Neural progenitor cell (in vitro differentiated cells): ENCODE data around the gene ZMYM1.

Experiments
- EZH2phosphoT487 ChIP-seq: fragments of 200-600 bp; sonication (generic); IDR thresholded peaks from 2 replicates; pipeline ENCODE4 v1.6.1; 2017; ENCODE audit warnings: antibody characterized with exemption
- TF ChIP-seq, protein P1 (sequence below): fragments of 200-600 bp; sonication (generic); IDR thresholded peaks from 2 replicates; pipeline ENCODE4 v1.5.1; 2017; ENCODE audit warnings: antibody characterized with exemption, mild to moderate bottlenecking

DNA sequence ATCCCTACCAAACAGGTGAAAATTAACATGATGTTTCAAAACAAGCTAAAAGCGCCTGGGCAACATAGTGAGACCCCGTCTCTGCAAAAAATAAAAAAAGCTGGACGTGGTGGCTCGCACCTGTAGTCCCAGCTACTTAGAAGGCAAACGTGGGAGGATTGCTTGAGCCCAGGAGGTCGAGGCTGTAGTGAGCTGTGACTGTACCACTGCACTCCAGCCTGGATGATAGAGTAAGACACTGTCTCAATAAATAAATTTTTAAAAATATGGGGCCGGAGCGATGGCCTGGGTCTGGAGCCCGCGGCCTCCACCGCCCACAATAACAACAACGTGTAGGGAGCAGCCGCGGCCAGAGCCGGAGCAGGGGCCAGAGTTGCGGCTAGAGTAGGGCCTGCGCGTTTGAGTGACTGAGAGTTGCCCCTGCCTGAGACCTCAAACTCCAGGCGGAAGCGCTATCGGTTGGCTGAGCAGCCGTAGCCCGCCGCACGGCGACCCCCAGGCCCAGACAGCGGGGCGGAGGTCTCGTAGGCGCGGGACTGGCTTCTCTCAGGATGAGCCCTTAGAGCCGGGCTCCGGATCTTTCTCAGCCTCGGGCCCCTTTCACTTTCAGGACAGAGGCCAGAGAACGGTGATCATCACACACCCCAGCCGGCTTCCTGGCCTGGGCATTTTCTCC is 41.4 kb downstream of the ZMYM1 start:
- TF ChIP-seq, protein P1, sequence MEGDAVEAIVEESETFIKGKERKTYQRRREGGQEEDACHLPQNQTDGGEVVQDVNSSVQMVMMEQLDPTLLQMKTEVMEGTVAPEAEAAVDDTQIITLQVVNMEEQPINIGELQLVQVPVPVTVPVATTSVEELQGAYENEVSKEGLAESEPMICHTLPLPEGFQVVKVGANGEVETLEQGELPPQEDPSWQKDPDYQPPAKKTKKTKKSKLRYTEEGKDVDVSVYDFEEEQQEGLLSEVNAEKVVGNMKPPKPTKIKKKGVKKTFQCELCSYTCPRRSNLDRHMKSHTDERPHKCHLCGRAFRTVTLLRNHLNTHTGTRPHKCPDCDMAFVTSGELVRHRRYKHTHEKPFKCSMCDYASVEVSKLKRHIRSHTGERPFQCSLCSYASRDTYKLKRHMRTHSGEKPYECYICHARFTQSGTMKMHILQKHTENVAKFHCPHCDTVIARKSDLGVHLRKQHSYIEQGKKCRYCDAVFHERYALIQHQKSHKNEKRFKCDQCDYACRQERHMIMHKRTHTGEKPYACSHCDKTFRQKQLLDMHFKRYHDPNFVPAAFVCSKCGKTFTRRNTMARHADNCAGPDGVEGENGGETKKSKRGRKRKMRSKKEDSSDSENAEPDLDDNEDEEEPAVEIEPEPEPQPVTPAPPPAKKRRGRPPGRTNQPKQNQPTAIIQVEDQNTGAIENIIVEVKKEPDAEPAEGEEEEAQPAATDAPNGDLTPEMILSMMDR, result no peak
- TF ChIP-seq EZH2phosphoT487, result no peak
